Activated T-cell treated with anti-CD3 and anti-CD28 coated beads, Interleukin-2, amount 50 U/mL, for 4 hours (primary cell): ENCODE results near the gene NGRN. TPM values are rescaled to one million over a fixed set of nuclear protein-coding genes. Genes with fewer than 3 reads are reported as not detected.
A peak's percentile ranks its signal among the peaks of the same experiment; 100 is the strongest.

Source experiments
- ATAC-seq, 2 donors: fragments of 200-7000 bp; cut with Tn5 transposase; one replicate each; pipeline ENCODE4 v1.10.0; 2021
- DNase-seq: peaks from one replicate; pipeline ENCODE4 v3.0.0-alpha.2; 2020
- H3K27me3 Mint-ChIP-seq: one replicate; pipeline ENCODE4 v1.8.0; 2021; ENCODE audit warnings: low read depth, mixed read lengths
- H3K36me3 Mint-ChIP-seq: one replicate; pipeline ENCODE4 v1.8.0; 2022; ENCODE audit warnings: mixed read lengths; ENCODE audit not compliant: insufficient read depth
- H3K4me1 Mint-ChIP-seq: one replicate; pipeline ENCODE4 v1.8.0; 2021; ENCODE audit warnings: low read depth, mixed read lengths
- H3K4me3 Mint-ChIP-seq: one replicate; pipeline ENCODE4 v1.8.0; 2021; ENCODE audit warnings: mild to moderate bottlenecking, moderate library complexity, mixed read lengths
- H3K9me3 Mint-ChIP-seq: one replicate; pipeline ENCODE4 v1.8.0; 2021; ENCODE audit warnings: mixed read lengths
- total RNA-seq, 3 donors: library from RNA; stranded (reverse); gene quantifications; one replicate each; pipeline ENCODE4 v1.2.1, GENCODE V29; 2021

Gene NGRN
- total RNA-seq, result 10 to 100 TPM; 36.9 to 38.0 (median 37.1) TPM

- DNase-seq (peak; percentile 85), ATAC-seq (peak; percentile 89 to 92)
- Mint-ChIP-seq H3K36me3 (peaks cover 16% of the 10 kb centered on the region), H3K27me3 (no peaks in the 10 kb centered on the region), H3K4me3 (peak within 1 kb of the TSS; percentile 97), H3K9me3 (no peaks in the 10 kb centered on the region), H3K4me1 (peaks cover 41% of the 10 kb centered on the region)
Observed at GRCh38 chr15:90265271-90266060, at the start of gene NGRN. Gene NGRN, plus strand, starts transcription at chr15:90265672. Its CDS starts 41 bp downstream, at chr15:90265713.

- no peaks in the 10 kb centered on the region for H3K27me3 Mint-ChIP-seq
- no peak overlapping the region for H3K4me3 Mint-ChIP-seq
- H3K4me1 Mint-ChIP-seq, result peaks cover 21% of the 10 kb centered on the region
- ATAC-seq, result no peak
- no peak for DNase-seq
- no peaks in the 10 kb centered on the region for H3K9me3 Mint-ChIP-seq
- H3K36me3 Mint-ChIP-seq, result peaks cover 2% of the 10 kb centered on the region
Observed at GRCh38 chr15:90217671-90218394, 47.6 kb upstream of the NGRN start.

- peak; percentile 57 for DNase-seq
- H3K4me1 Mint-ChIP-seq, result peaks cover 17% of the 10 kb centered on the region
- no peak overlapping the region for H3K4me3 Mint-ChIP-seq
- H3K27me3 Mint-ChIP-seq, result no peaks in the 10 kb centered on the region
- H3K9me3 Mint-ChIP-seq, result no peaks in the 10 kb centered on the region
- H3K36me3 Mint-ChIP-seq, result peaks cover 4% of the 10 kb centered on the region
- ATAC-seq, result peak; percentile 86 to 92
Observed at GRCh38 chr15:90219421-90220141, 45.9 kb upstream of the NGRN start.

- Mint-ChIP-seq H3K4me3 (no peak overlapping the region), H3K4me1 (peaks cover 12% of the 10 kb centered on the region), H3K36me3 (peaks cover 6% of the 10 kb centered on the region), H3K27me3 (no peaks in the 10 kb centered on the region), H3K9me3 (no peaks in the 10 kb centered on the region)
- DNase-seq (no peak), ATAC-seq (no peak)
Observed at GRCh38 chr15:90221246-90221900, 44.1 kb upstream of the NGRN start.

GRCh38 chr15:90222547-90222946 is 42.9 kb upstream of the NGRN start:
- no peaks in the 10 kb centered on the region for H3K9me3 Mint-ChIP-seq
- H3K27me3 Mint-ChIP-seq, result no peaks in the 10 kb centered on the region
- H3K36me3 Mint-ChIP-seq, result peaks cover 9% of the 10 kb centered on the region
- H3K4me1 Mint-ChIP-seq, result peaks cover 12% of the 10 kb centered on the region
- DNase-seq (no peak), ATAC-seq (no peak)
- no peak overlapping the region for H3K4me3 Mint-ChIP-seq

GRCh38 chr15:90223441-90224165 is 41.9 kb upstream of the NGRN start:
- DNase-seq, result no peak
- Mint-ChIP-seq H3K36me3 (peaks cover 9% of the 10 kb centered on the region), H3K27me3 (no peaks in the 10 kb centered on the region), H3K4me3 (no peak overlapping the region), H3K9me3 (no peaks in the 10 kb centered on the region), H3K4me1 (peaks cover 12% of the 10 kb centered on the region)
- ATAC-seq, result no peak

GRCh38 chr15:90225047-90225446 is 40.4 kb upstream of the NGRN start:
- ATAC-seq (no peak), DNase-seq (no peak)
- Mint-ChIP-seq H3K4me3 (no peak overlapping the region), H3K4me1 (peaks cover 12% of the 10 kb centered on the region), H3K36me3 (peaks cover 22% of the 10 kb centered on the region), H3K9me3 (no peaks in the 10 kb centered on the region), H3K27me3 (no peaks in the 10 kb centered on the region)

GRCh38 chr15:90225504-90226234 is 39.8 kb upstream of the NGRN start:
- Mint-ChIP-seq H3K4me1 (peaks cover 18% of the 10 kb centered on the region), H3K9me3 (no peaks in the 10 kb centered on the region), H3K27me3 (no peaks in the 10 kb centered on the region), H3K4me3 (no peak overlapping the region), H3K36me3 (peaks cover 22% of the 10 kb centered on the region)
- DNase-seq (no peak), ATAC-seq (no peak)

- Mint-ChIP-seq H3K36me3 (peaks cover 25% of the 10 kb centered on the region), H3K9me3 (no peaks in the 10 kb centered on the region), H3K27me3 (no peaks in the 10 kb centered on the region)
Observed at GRCh38 chr15:90227336-90227735, 38.1 kb upstream of the NGRN start.

GRCh38 chr15:90227816-90228772 is 37.4 kb upstream of the NGRN start:
- H3K27me3 Mint-ChIP-seq, result no peaks in the 10 kb centered on the region
- ATAC-seq, result no peak
- peaks cover 25% of the 10 kb centered on the region for H3K36me3 Mint-ChIP-seq
- no peaks in the 10 kb centered on the region for H3K9me3 Mint-ChIP-seq
- peaks cover 39% of the 10 kb centered on the region for H3K4me1 Mint-ChIP-seq
- H3K4me3 Mint-ChIP-seq, result no peak overlapping the region
- DNase-seq, result no peak

More at GRCh38 chr15:90227336-90227735, 38.1 kb upstream of the NGRN start:
- Mint-ChIP-seq H3K4me3 (no peak overlapping the region), H3K4me1 (peaks cover 35% of the 10 kb centered on the region)
- DNase-seq (no peak), ATAC-seq (no peak)

GRCh38 chr15:90228960-90229359 is 36.5 kb upstream of the NGRN start:
- Mint-ChIP-seq H3K36me3 (peaks cover 25% of the 10 kb centered on the region), H3K27me3 (no peaks in the 10 kb centered on the region), H3K9me3 (no peaks in the 10 kb centered on the region), H3K4me3 (no peak overlapping the region), H3K4me1 (peaks cover 39% of the 10 kb centered on the region)
- DNase-seq, result no peak
- ATAC-seq, result no peak

GRCh38 chr15:90230071-90230494 is 35.4 kb upstream of the NGRN start:
- no peak for ATAC-seq
- no peaks in the 10 kb centered on the region for H3K27me3 Mint-ChIP-seq
- peak overlapping the region; percentile 94 for H3K4me3 Mint-ChIP-seq
- peaks cover 25% of the 10 kb centered on the region for H3K36me3 Mint-ChIP-seq
- no peak for DNase-seq
- peaks cover 47% of the 10 kb centered on the region for H3K4me1 Mint-ChIP-seq
- H3K9me3 Mint-ChIP-seq, result no peaks in the 10 kb centered on the region
